Umbilical cord (tissue), 2 donors: ENCODE data around the gene PIGT. TPM values are rescaled to one million over a fixed set of nuclear protein-coding genes. Genes with fewer than 3 reads are reported as not detected.

ENCODE experiments used
- DNase-seq: peaks from one replicate; pipeline ENCODE4 v3.0.0-alpha.2; 2015; ENCODE audit warnings: low spot score
- total RNA-seq: library from RNA; depleted of rRNA; stranded (reverse); fragments of >200 nt; gene quantifications from one replicate; pipeline ENCODE4 v1.2.3, GENCODE V29; 2014; ENCODE audit warnings: low replicate concordance; ENCODE audit not compliant: insufficient read depth

The PIGT gene
- total RNA-seq, 1 donor from 2014 or later: 36.6 TPM

- DNase-seq: no peak
These were observed 11.6 kb downstream of the PIGT start for GRCh38 chr20:45427236-45428149.

- no peak for DNase-seq
These were observed 13.7 kb downstream of the PIGT start for GRCh38 chr20:45429618-45430017.

GRCh38 chr20:45432294-45432693 is 16.4 kb downstream of the PIGT start:
- no peak for DNase-seq

- DNase-seq: no peak
These were observed 17.4 kb downstream of the PIGT start for GRCh38 chr20:45433316-45433715.

- no peak for DNase-seq
These were observed 18.0 kb downstream of the PIGT start for GRCh38 chr20:45433976-45434375.

GRCh38 chr20:45436732-45437485 is 21.0 kb downstream of the PIGT start:
- peak; percentile 85 for DNase-seq

- DNase-seq: no peak
These were observed 24.5 kb downstream of the PIGT start for GRCh38 chr20:45440424-45440823.

- no peak for DNase-seq
These were observed 25.1 kb downstream of the PIGT start for GRCh38 chr20:45440891-45441685.

- DNase-seq: no peak
These were observed 25.8 kb downstream of the PIGT start for GRCh38 chr20:45441746-45442145.

- no peak for DNase-seq
These were observed 28.1 kb downstream of the PIGT start for GRCh38 chr20:45444050-45444449.

GRCh38 chr20:45445805-45446562 is 30.0 kb downstream of the PIGT start:
- no peak for DNase-seq

- peak; percentile 23 for DNase-seq
These were observed 32.3 kb downstream of the PIGT start for GRCh38 chr20:45448270-45448669.

GRCh38 chr20:45449528-45449927 is 33.6 kb downstream of the PIGT start:
- DNase-seq: no peak

GRCh38 chr20:45450097-45450818 is 34.3 kb downstream of the PIGT start:
- DNase-seq: no peak

- no peak for DNase-seq
These were observed 36.3 kb downstream of the PIGT start for GRCh38 chr20:45452238-45452637.

GRCh38 chr20:45452772-45453691 is 37.1 kb downstream of the PIGT start:
- DNase-seq: no peak

- no peak for DNase-seq
These were observed 40.7 kb downstream of the PIGT start for GRCh38 chr20:45456632-45457031.

- no peak for DNase-seq
These were observed 43.7 kb downstream of the PIGT start for GRCh38 chr20:45459606-45460005.

- DNase-seq: no peak
These were observed 45.3 kb downstream of the PIGT start for GRCh38 chr20:45461225-45461624.
